ENCODE results near the gene GPBAR1. TPM values are rescaled to one million over a fixed set of nuclear protein-coding genes. Genes with fewer than 3 reads are reported as not detected.

The GPBAR1 gene
- total RNA-seq, 3 donors from 2014 or later: 0.64 to 3.7 (median 3.3) TPM

- intact Hi-C loops (cut with DNase I, micrococcal nuclease): no loop called here
- Histone ChIP-seq H3K36me3 (ENCODE audit: low read depth) (peaks cover 18% of the 10 kb centered on the region), H3K4me3 (no peak overlapping the region), H3K9me3 (no peaks in the 10 kb centered on the region), H3K4me1 (ENCODE audit: low read depth) (no peaks in the 10 kb centered on the region)
- DNase-seq: no peak
- TF ChIP-seq CTCF (IDR thresholded peaks at IDR 0.05): no peak
- no peak for ATAC-seq
These were observed 16.6 kb upstream of the GPBAR1 start for GRCh38 chr2:218244204-218244603.

GRCh38 chr2:218244665-218245064 lies 16.1 kb upstream of the GPBAR1 start:
- H3K4me3 ChIP-seq: no peak overlapping the region
- intact Hi-C loops (cut with DNase I, micrococcal nuclease): no loop called here
- ATAC-seq (no peak), DNase-seq (no peak)
- peaks cover 16% of the 10 kb centered on the region for H3K36me3 ChIP-seq (ENCODE audit: low read depth)
- H3K9me3 ChIP-seq: no peaks in the 10 kb centered on the region
- no peak for TF ChIP-seq CTCF (IDR thresholded peaks at IDR 0.05)
- H3K4me1 ChIP-seq (ENCODE audit: low read depth): no peaks in the 10 kb centered on the region

DNA sequence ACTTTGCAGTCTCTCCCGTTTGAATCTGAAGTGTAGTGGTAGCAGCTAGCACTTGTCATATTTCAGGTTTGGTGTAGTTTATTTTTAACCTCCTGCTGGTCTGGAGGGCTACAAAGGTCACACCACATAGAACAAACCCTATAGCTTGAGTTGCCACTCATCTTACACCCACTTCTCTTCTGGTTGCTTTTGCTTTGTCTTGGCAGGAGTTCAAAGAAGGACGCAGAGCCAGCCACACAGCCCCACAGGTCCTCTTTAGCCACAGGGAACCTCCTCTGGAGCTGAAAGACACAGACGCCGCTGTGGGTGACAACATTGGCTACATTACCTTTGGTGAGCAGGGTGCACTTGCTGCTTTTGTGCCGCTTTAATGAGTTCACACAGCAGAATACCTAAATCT lies 15.6 kb upstream of the GPBAR1 start:
- H3K4me3 ChIP-seq: no peak overlapping the region
- no peaks in the 10 kb centered on the region for H3K9me3 ChIP-seq
- TF ChIP-seq CTCF (IDR thresholded peaks at IDR 0.05): no peak
- no peak for DNase-seq
- intact Hi-C loops (cut with DNase I, micrococcal nuclease): no loop called here
- no peak for ATAC-seq
- peaks cover 16% of the 10 kb centered on the region for H3K36me3 ChIP-seq (ENCODE audit: low read depth)
- no peaks in the 10 kb centered on the region for H3K4me1 ChIP-seq (ENCODE audit: low read depth)

DNA sequence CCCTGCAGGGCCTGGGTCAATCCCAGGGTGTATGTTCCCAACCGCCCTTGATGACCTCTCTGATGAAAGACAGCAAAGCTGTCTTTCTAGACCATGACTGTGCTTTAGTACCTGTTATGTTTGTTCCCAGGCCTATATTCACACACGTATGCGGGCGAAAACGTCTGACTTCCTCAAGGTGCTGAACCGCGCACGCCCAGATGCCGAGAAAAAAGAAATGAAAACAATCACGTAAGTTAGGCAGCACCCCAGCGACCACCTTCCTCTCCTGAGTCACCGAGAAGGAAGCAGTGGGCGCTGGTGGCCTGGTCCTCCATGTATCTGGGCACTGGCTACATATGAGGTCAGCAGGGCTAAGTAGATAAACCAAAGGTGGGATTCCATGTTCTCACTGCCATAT lies 11.1 kb upstream of the GPBAR1 start:
- Histone ChIP-seq H3K36me3 (ENCODE audit: low read depth) (peaks cover 28% of the 10 kb centered on the region), H3K9me3 (no peaks in the 10 kb centered on the region), H3K4me3 (no peak overlapping the region), H3K4me1 (ENCODE audit: low read depth) (no peaks in the 10 kb centered on the region)
- no peak for TF ChIP-seq CTCF (IDR thresholded peaks at IDR 0.05)
- ATAC-seq (no peak), DNase-seq (no peak)
- intact Hi-C loops (cut with DNase I, micrococcal nuclease): loop anchor here (10.0 kb wide), 1 partner anchor 65 kb away; no protein-coding TSS in a partner anchor

GRCh38 chr2:218252509-218253231 lies 8.1 kb upstream of the GPBAR1 start:
- no peaks in the 10 kb centered on the region for H3K4me1 ChIP-seq (ENCODE audit: low read depth)
- H3K4me3 ChIP-seq: no peak overlapping the region
- intact Hi-C loops (cut with DNase I, micrococcal nuclease): loop anchor here (10.0 kb wide), 1 partner anchor 68 kb away; no protein-coding TSS in a partner anchor
- DNase-seq (no peak), ATAC-seq (no peak)
- H3K9me3 ChIP-seq: no peaks in the 10 kb centered on the region
- no peak for TF ChIP-seq CTCF (IDR thresholded peaks at IDR 0.05)
- H3K36me3 ChIP-seq (ENCODE audit: low read depth): peaks cover 21% of the 10 kb centered on the region
